Endothelial cell of umbilical vein (primary cell): Measurements from ENCODE around the gene PSD4.

Source experiments
- EZH2 ChIP-seq: IDR thresholded peaks from 2 replicates; pipeline ENCODE4 v1.6.1; 2012; ENCODE audit warnings: borderline replicate concordance, low read depth, mild to moderate bottlenecking, moderate library complexity, low read length, inconsistent platforms; ENCODE audit not compliant: severe bottlenecking
- GATA2 ChIP-seq: IDR thresholded peaks from 2 replicates; pipeline ENCODE4 v1.7.0; 2011; ENCODE audit warnings: low read depth, mild to moderate bottlenecking, moderate library complexity, mixed read lengths, low read length; ENCODE audit not compliant: insufficient read length, insufficient read depth
- MAX ChIP-seq: IDR thresholded peaks from 2 replicates; pipeline ENCODE4 v1.6.1; 2011; ENCODE audit not compliant: insufficient read depth, insufficient read length
- MYC ChIP-seq: IDR thresholded peaks from one replicate; pipeline ENCODE4 v1.6.1; 2011; ENCODE audit warnings: mild to moderate bottlenecking, low read depth, low read length
- POLR2A ChIP-seq: IDR thresholded peaks from 2 replicates; pipeline ENCODE4 v1.6.1; 2012; ENCODE audit warnings: low read depth, mild to moderate bottlenecking, control low read depth, low read length
- TF ChIP-seq, protein P1 (sequence below), 2 donors: IDR thresholded peaks; 1 replicate in 1 of 2; 2 replicates in 1 of 2; pipeline ENCODE4 v1.5.1; 2011; ENCODE audit warnings: low read length in 2 of 2, mild to moderate bottlenecking in 2 of 2, moderate library complexity in 2 of 2, control low read depth in 1 of 2, inconsistent platforms in 1 of 2, low read depth in 1 of 2; ENCODE audit not compliant: insufficient read depth in 1 of 2; ENCODE audit errors: extremely low read depth in 1 of 2

GRCh38 chr2:113179446-113180045 lies 5.8 kb downstream of the PSD4 start:
- TF ChIP-seq, protein P1, sequence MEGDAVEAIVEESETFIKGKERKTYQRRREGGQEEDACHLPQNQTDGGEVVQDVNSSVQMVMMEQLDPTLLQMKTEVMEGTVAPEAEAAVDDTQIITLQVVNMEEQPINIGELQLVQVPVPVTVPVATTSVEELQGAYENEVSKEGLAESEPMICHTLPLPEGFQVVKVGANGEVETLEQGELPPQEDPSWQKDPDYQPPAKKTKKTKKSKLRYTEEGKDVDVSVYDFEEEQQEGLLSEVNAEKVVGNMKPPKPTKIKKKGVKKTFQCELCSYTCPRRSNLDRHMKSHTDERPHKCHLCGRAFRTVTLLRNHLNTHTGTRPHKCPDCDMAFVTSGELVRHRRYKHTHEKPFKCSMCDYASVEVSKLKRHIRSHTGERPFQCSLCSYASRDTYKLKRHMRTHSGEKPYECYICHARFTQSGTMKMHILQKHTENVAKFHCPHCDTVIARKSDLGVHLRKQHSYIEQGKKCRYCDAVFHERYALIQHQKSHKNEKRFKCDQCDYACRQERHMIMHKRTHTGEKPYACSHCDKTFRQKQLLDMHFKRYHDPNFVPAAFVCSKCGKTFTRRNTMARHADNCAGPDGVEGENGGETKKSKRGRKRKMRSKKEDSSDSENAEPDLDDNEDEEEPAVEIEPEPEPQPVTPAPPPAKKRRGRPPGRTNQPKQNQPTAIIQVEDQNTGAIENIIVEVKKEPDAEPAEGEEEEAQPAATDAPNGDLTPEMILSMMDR (IDR thresholded peaks at IDR 0.05; ENCODE audit: extremely low read depth in 1 of 2, insufficient read depth in 1 of 2, low read depth in 1 of 2, low read length in 2 of 2): no peak
- TF ChIP-seq GATA2: no peak
- TF ChIP-seq EZH2: no peak
- TF ChIP-seq MAX: no peak
- no peak for TF ChIP-seq MYC
- no peak for TF ChIP-seq POLR2A
